Lower lobe of right lung (tissue), 2 donors: Measurements from ENCODE around the gene LMO1. TPM values are rescaled to one million over a fixed set of nuclear protein-coding genes. Genes with fewer than 3 reads are reported as not detected.
A peak's percentile ranks its signal among the peaks of the same experiment; 100 is the strongest.

Experiments
- ATAC-seq, 2 donors: fragments of 200-7000 bp; cut with Tn5 transposase; one replicate each; pipeline ENCODE4 v1.9.1; 2020 to 2022; ENCODE audit warnings: mild to moderate bottlenecking in 2 of 2, moderate library complexity in 2 of 2
- DNase-seq: peaks from one replicate; pipeline ENCODE4 v3.0.0-alpha.2; 2020
- H3K27ac ChIP-seq: fragments of 200-600 bp; one replicate; pipeline ENCODE4 v1.8.0; 2022
- H3K27me3 ChIP-seq: fragments of 200-600 bp; one replicate; pipeline ENCODE4 v1.8.0; 2022; ENCODE audit warnings: low read depth
- H3K36me3 ChIP-seq: fragments of 200-600 bp; one replicate; pipeline ENCODE4 v1.8.0; 2022; ENCODE audit warnings: mild to moderate bottlenecking
- H3K4me1 ChIP-seq: fragments of 200-600 bp; one replicate; pipeline ENCODE4 v1.8.0; 2022
- H3K4me3 ChIP-seq: fragments of 200-600 bp; one replicate; pipeline ENCODE4 v1.8.0; 2022; ENCODE audit warnings: mild to moderate bottlenecking
- H3K9me3 ChIP-seq: fragments of 200-600 bp; one replicate; pipeline ENCODE4 v1.8.0; 2022
- CTCF ChIP-seq: fragments of 200-600 bp; IDR thresholded peaks from one replicate; pipeline ENCODE4 v1.8.0; 2022; ENCODE audit warnings: antibody characterized with exemption, mild to moderate bottlenecking
- intact Hi-C: fragments of 100-400 bp; cut with DNase I; formaldehyde crosslinking; loops from one replicate; pipeline ENCODE4 v1.11.0; 2022
- total RNA-seq: library from RNA; stranded (reverse); fragmentation: NEBNext Ultra II Directional; extraction: Animal tissue kit (Norgen Biotek cat#: 25700); gene quantifications from one replicate; pipeline ENCODE4 v1.2.1, GENCODE V29; 2021
- donor health status: DM: no; HTN: yes; CAD: no; lungs with severe emphysema.

The LMO1 gene
- total RNA-seq, 1 donor from 2014 or later: not detected

DNA sequence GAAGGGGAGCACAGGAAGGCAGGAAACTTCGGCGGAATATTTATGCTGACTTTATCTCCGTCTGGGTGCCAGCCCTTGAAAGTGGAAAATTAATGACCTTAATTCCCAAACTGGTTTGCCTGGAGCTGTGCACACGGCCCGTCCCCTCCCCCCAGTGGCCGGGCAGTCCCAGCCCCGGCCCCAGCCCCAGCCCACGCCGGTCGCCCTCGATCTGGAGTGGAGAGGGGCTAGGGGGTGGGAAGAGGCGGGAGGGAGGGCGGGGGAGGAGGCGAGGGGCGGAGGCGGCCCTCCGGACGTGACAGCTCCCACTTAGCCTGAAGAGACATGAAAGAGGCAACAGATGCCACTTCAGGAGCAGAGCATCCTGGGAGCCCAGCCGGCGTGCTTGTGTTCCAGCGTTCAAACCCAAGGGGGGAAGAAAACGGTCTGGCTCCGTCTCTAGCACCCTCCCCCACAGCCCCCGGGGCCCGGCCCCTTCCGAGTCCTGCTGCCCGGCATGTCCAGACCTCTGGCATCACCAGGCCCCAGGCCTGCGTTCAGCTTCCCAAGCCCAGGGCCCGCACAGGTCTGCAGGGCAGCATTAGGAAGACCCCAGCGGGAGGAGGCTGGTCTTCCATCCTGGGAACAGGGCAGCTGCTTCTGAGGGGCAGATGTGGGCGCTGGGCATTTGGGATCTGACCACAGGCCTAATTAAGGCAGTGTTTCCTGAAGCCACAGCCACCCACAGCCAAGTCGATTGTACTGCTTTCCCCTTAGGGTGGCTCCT, 20.0 kb upstream of the LMO1 start:
- TF ChIP-seq CTCF: no peak
- Histone ChIP-seq H3K4me1 (peaks cover 12% of the 10 kb centered on the region), H3K27ac (no peak overlapping the region), H3K4me3 (peak overlapping the region; percentile 41), H3K9me3 (no peaks in the 10 kb centered on the region), H3K27me3 (peaks cover 2% of the 10 kb centered on the region), H3K36me3 (no peaks in the 10 kb centered on the region)
- ATAC-seq (peak; percentile 51 to 63), DNase-seq (peak; percentile 36)
- intact Hi-C loops: no loop called here

DNA sequence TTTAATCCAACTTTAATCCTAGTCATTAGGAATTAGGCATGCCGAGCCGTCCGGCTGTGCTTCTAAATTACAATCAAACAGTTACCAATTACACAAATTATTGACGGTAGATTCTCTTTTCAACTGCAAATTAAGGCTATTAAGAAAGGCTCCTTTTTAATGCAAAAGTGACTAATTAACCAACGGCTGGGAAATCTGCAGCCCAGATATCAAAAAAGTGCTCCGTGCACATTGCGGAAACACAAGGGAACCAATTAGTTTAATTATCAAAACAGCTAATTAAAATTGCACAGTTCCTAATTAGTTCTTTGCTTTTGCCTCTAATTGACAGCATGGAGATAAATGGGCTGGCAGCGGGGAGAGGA, 19.4 kb upstream of the LMO1 start:
- no peak for ATAC-seq
- Histone ChIP-seq H3K27me3 (peaks cover 2% of the 10 kb centered on the region), H3K27ac (no peak overlapping the region), H3K36me3 (no peaks in the 10 kb centered on the region), H3K4me1 (peaks cover 12% of the 10 kb centered on the region), H3K9me3 (no peaks in the 10 kb centered on the region), H3K4me3 (peak overlapping the region; percentile 41)
- no peak for DNase-seq
- intact Hi-C loops: no loop called here
- TF ChIP-seq CTCF: no peak

- TF ChIP-seq CTCF: no peak
- H3K36me3 ChIP-seq: no peaks in the 10 kb centered on the region
- peaks cover 2% of the 10 kb centered on the region for H3K27me3 ChIP-seq
- no peaks in the 10 kb centered on the region for H3K9me3 ChIP-seq
- intact Hi-C loops: no loop called here
- DNase-seq (no peak), ATAC-seq (no peak)
- H3K4me1 ChIP-seq: peaks cover 12% of the 10 kb centered on the region
- no peak overlapping the region for H3K4me3 ChIP-seq
- no peak overlapping the region for H3K27ac ChIP-seq
These were observed 19.0 kb upstream of the LMO1 start for GRCh38 chr11:8282631-8283030.

- H3K4me1 ChIP-seq: peaks cover 12% of the 10 kb centered on the region
- ATAC-seq (no peak), DNase-seq (peak; percentile 6)
- TF ChIP-seq CTCF: no peak
- intact Hi-C loops: no loop called here
- no peaks in the 10 kb centered on the region for H3K9me3 ChIP-seq
- H3K36me3 ChIP-seq: no peaks in the 10 kb centered on the region
- H3K27ac ChIP-seq: no peak overlapping the region
- H3K27me3 ChIP-seq: peaks cover 2% of the 10 kb centered on the region
- no peak overlapping the region for H3K4me3 ChIP-seq
These were observed 17.6 kb upstream of the LMO1 start for GRCh38 chr11:8281266-8281665.

GRCh38 chr11:8277691-8278090, 14.0 kb upstream of the LMO1 start:
- H3K4me1 ChIP-seq: no peaks in the 10 kb centered on the region
- TF ChIP-seq CTCF: no peak
- H3K4me3 ChIP-seq: no peak overlapping the region
- no peak for ATAC-seq
- H3K36me3 ChIP-seq: no peaks in the 10 kb centered on the region
- intact Hi-C loops: no loop called here
- no peak overlapping the region for H3K27ac ChIP-seq
- no peaks in the 10 kb centered on the region for H3K27me3 ChIP-seq
- H3K9me3 ChIP-seq: no peaks in the 10 kb centered on the region
- peak; percentile 14 for DNase-seq
